ENCODE data around the gene LRP1. TPM values are rescaled to one million over a fixed set of nuclear protein-coding genes. Genes with fewer than 3 reads are reported as not detected.

The LRP1 gene
- total RNA-seq, 2 donors from 2014 or later, result 107 to 123 TPM

DNA sequence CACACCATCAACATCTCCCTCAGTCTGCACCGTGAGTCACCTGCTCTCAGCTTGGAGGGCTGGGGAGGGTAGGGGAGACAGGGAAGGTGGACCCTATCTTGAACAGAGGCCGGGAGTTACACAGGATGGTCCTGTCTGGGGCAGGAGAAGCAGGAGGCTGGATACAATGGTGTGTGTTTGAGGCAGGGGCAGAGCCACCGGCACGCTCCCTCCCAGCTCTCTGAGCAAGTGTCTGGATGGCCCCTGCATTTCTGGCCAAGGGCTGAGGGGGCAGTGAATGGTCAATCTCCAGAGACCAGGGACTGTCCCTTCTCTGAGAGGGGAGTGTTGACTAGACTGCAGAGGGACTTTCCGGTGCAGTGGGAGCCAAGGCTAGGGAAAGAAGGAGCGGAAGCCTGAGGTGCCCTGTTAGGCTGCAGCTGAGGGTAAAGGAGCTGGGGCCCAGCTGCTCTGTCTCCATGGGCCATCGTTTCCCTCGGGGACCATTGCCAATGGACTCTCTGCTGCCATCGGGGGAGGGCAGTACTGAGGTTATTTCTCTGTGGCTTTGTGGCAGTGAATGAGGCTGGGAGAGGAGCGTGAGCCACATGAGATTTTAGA, 17.3 kb downstream of the LRP1 start:
- Histone ChIP-seq H3K36me3 (peaks cover 14% of the 10 kb centered on the region), H3K4me1 (peaks cover 38% of the 10 kb centered on the region), H3K27me3 (no peaks in the 10 kb centered on the region), H3K27ac (peak overlapping the region; percentile 84), H3K9ac (ENCODE audit: low read depth in 2 of 2, low read length in 2 of 2) (no peak overlapping the region), H3K4me3 (no peak overlapping the region), H3K9me3 (no peaks in the 10 kb centered on the region)
- intact Hi-C loops (cut with DNase I), result no loop called here
- no peak for DNase-seq
- TF ChIP-seq, protein P1, sequence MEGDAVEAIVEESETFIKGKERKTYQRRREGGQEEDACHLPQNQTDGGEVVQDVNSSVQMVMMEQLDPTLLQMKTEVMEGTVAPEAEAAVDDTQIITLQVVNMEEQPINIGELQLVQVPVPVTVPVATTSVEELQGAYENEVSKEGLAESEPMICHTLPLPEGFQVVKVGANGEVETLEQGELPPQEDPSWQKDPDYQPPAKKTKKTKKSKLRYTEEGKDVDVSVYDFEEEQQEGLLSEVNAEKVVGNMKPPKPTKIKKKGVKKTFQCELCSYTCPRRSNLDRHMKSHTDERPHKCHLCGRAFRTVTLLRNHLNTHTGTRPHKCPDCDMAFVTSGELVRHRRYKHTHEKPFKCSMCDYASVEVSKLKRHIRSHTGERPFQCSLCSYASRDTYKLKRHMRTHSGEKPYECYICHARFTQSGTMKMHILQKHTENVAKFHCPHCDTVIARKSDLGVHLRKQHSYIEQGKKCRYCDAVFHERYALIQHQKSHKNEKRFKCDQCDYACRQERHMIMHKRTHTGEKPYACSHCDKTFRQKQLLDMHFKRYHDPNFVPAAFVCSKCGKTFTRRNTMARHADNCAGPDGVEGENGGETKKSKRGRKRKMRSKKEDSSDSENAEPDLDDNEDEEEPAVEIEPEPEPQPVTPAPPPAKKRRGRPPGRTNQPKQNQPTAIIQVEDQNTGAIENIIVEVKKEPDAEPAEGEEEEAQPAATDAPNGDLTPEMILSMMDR (IDR thresholded peaks at IDR 0.05), result no peak

DNA sequence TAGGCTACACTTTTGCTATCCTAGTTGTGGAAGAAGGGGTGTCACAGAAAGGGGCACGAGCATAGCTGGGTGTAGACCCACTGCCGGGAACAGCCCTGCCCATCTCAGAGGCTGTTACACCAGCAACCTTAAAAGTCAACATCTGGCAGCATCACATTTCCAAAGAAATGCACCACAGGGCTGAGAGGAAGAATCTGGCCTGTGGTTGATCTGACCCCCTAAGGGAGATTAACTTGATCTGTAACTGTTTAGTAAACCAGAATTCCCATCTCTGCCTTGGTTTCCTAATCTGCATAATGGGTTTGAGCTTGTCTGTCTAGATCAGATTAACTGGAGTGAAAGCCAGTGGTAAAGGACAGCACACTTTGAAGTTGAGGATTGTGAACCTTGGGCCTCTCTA, 17.8 kb downstream of the LRP1 start:
- peaks cover 38% of the 10 kb centered on the region for H3K4me1 ChIP-seq
- H3K9me3 ChIP-seq, result no peaks in the 10 kb centered on the region
- intact Hi-C loops (cut with DNase I), result no loop called here
- peak overlapping the region; percentile 84 for H3K27ac ChIP-seq
- peaks cover 14% of the 10 kb centered on the region for H3K36me3 ChIP-seq
- H3K27me3 ChIP-seq, result no peaks in the 10 kb centered on the region
- no peak for DNase-seq
- peak overlapping the region in 1 of 2 donors; percentile 80 for H3K9ac ChIP-seq (ENCODE audit: low read depth in 2 of 2, low read length in 2 of 2)
- no peak overlapping the region for H3K4me3 ChIP-seq
- TF ChIP-seq, protein P1 (IDR thresholded peaks at IDR 0.05), result no peak

DNA sequence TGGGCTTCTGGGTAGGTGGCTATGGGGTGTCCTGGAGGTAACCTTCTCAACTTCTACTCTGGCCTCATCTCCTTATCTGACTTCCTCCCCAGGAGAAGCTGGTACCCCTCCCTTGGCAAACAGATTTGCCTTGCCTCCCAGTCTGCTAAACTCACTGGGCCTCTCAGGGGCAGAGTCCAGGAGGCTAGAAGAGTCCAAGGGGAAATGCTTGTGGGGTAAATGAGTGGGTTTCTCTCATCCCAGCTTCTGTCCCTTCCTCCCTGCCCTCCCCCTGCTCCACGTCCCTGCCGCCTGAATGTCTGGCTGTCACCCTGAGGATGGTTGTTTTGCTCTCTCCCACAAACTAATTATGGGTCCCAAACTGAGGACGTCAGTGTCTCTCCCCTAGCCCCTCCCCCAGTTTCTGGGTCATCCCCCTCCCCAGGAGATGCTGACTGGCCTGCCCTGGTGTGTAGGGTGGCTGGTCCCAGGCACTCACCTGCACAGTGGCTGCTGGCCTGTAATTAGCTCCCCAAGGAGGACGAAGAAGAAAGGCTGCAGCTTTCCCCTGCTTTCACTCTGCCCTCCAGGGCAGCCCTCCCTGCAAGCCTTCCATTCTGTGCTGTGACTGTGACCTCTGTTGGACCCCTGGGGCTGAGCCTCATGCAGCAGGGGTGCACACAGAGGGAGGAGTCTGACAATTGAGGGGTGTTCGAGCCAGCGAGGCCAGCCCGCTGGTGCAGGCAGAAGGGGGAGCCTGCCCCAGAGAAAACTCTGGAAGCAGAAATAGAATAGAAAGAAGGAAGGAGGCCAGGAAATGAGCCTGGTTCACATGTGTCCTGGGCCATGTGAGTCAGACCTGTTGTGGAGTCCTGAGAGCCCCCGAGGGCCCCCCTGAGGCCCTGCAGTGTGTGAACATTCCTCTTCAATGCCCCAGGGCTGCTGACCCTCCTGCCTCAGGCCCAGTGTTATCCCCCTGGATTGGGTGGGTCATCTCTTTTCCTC, 19.0 kb downstream of the LRP1 start, which contains the start of gene LRP1-AS:
Gene LRP1-AS, minus strand, starts transcription at position 659 of the 984 bp plus-strand sequence.
- H3K9me3 ChIP-seq, result no peaks in the 10 kb centered on the region
- peak within 1 kb of the TSS; percentile 84 for H3K27ac ChIP-seq
- TF ChIP-seq, protein P1 (IDR thresholded peaks at IDR 0.05), result no peak
- no peaks in the 10 kb centered on the region for H3K27me3 ChIP-seq
- DNase-seq, result peak; percentile 84
- peaks cover 38% of the 10 kb centered on the region for H3K4me1 ChIP-seq
- no peak within 1 kb of the TSS for H3K4me3 ChIP-seq
- intact Hi-C loops (cut with DNase I), result no loop called here
- H3K9ac ChIP-seq (ENCODE audit: low read depth in 2 of 2, low read length in 2 of 2), result peak within 1 kb of the TSS; percentile 42 to 90
- H3K36me3 ChIP-seq, result peaks cover 8% of the 10 kb centered on the region

DNA sequence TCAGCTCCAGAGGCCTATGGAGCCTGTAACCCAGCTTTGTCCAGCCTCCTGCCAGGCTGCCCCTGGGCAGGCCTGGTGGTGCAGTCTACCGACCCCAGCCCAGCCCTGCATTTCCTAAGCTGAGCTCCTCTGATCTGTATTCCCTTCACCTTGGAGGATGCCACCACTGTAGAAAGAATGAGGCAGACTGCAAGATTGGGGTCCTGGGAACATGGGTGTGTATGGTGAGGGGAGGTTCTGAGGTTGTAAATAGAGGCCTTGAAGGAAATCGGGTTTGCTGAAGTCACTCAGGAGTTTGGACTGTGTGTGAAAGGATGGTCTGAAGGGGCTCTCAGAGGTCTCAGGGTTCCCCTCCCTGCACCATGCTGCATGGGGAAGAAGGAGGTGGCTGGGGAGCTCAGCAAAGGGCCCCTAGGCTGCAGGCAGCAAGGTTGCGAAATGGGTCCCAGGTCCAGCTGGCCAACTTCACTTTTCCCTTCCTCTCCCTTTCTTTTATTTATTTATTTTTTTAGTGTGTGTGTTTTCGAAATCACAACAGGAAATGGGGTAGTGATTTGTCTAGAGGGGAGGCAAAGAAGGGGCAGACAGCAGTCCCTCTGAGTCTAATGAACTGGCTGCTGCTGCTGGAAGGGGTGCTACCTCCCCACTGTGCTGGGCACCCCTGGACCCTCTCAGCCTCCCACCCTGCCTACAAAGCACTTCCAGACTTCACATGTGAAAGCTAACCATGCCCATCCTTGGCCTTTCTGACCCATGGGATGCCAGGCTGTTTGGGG, 20.4 kb downstream of the LRP1 start:
- TF ChIP-seq, protein P1 (IDR thresholded peaks at IDR 0.05), result no peak
- peak; percentile 77 for DNase-seq
- Histone ChIP-seq H3K36me3 (no peaks in the 10 kb centered on the region), H3K9ac (ENCODE audit: low read depth in 2 of 2, low read length in 2 of 2) (peak overlapping the region; percentile 51 to 90), H3K9me3 (no peaks in the 10 kb centered on the region), H3K27me3 (no peaks in the 10 kb centered on the region), H3K27ac (peak overlapping the region; percentile 84), H3K4me3 (no peak overlapping the region), H3K4me1 (peaks cover 38% of the 10 kb centered on the region)
- intact Hi-C loops (cut with DNase I), result no loop called here
